Endodermal cell (in vitro differentiated cells): ENCODE measurements around the gene TAF11L14. TPM values are rescaled to one million over a fixed set of nuclear protein-coding genes. Genes with fewer than 3 reads are reported as not detected.

Source experiments
- DNase-seq: peaks from one replicate; pipeline ENCODE4 v3.0.0-alpha.2; 2017
- H3K27ac ChIP-seq: 2 replicates; pipeline ENCODE4 v1.5.1; 2013; ENCODE audit warnings: mild to moderate bottlenecking, low read depth, low read length, moderate library complexity
- H3K27me3 ChIP-seq: 2 replicates; pipeline ENCODE4 v1.6.1; 2013; ENCODE audit warnings: mild to moderate bottlenecking, low read length, moderate library complexity; ENCODE audit not compliant: insufficient read depth, control insufficient read depth, poor library complexity, severe bottlenecking
- H3K36me3 ChIP-seq: 2 replicates; pipeline ENCODE4 v1.7.0; 2013; ENCODE audit warnings: mild to moderate bottlenecking, low read length, moderate library complexity; ENCODE audit not compliant: control insufficient read depth, insufficient read depth
- H3K4me1 ChIP-seq: one replicate; pipeline ENCODE4 v1.7.0; 2013; ENCODE audit warnings: low read length; ENCODE audit not compliant: control insufficient read depth, insufficient read depth
- H3K4me3 ChIP-seq: 2 replicates; pipeline ENCODE4 v1.5.1; 2013; ENCODE audit warnings: mild to moderate bottlenecking, low read length, moderate library complexity
- H3K9ac ChIP-seq: 2 replicates; pipeline ENCODE4 v1.6.1; 2013; ENCODE audit warnings: mild to moderate bottlenecking, low read length, moderate library complexity; ENCODE audit not compliant: poor library complexity, severe bottlenecking; ENCODE audit errors: extremely low read depth
- H3K9me3 ChIP-seq: 2 replicates; pipeline ENCODE4 v1.6.1; 2013; ENCODE audit warnings: mild to moderate bottlenecking, low read length, moderate library complexity; ENCODE audit not compliant: control insufficient read depth
- H3K27ac Mint-ChIP-seq: 2 replicates; pipeline ENCODE4 v1.8.0; 2020; ENCODE audit warnings: mixed read lengths
- H3K27me3 Mint-ChIP-seq: 2 replicates; pipeline ENCODE4 v1.8.0; 2021; ENCODE audit warnings: mild to moderate bottlenecking, mixed read lengths; ENCODE audit not compliant: insufficient read depth
- H3K36me3 Mint-ChIP-seq: 2 replicates; pipeline ENCODE4 v1.8.0; 2020; ENCODE audit warnings: low read depth, mixed read lengths
- H3K4me1 Mint-ChIP-seq: 2 replicates; pipeline ENCODE4 v1.8.0; 2020; ENCODE audit warnings: mixed read lengths
- H3K4me3 Mint-ChIP-seq: 2 replicates; pipeline ENCODE4 v1.8.0; 2020; ENCODE audit warnings: mild to moderate bottlenecking, moderate library complexity, mixed read lengths
- H3K9me3 Mint-ChIP-seq: 2 replicates; pipeline ENCODE4 v1.8.0; 2020; ENCODE audit warnings: mild to moderate bottlenecking, mixed read lengths
- CTCF ChIP-seq: fragments of 200-600 bp; sonication (generic); conservative IDR thresholded peaks from 2 replicates; pipeline ENCODE4 v1.5.0; 2021; ENCODE audit warnings: antibody characterized with exemption, mild to moderate bottlenecking
- WGBS, 2 experiments: methylation state at CpG; one replicate each; pipeline versions ENCODE4 v1.1.5 to v1.1.7; 2013; ENCODE audit warnings: missing lambda C conversion rate in 2 of 2, mixed read lengths in 1 of 2; ENCODE audit not compliant: insufficient coverage in 1 of 2, insufficient read length in 1 of 2; 5-methylcytosine and 5-hydroxymethylcytosine counted together
- total RNA-seq, 2 donors: library from RNA; stranded (reverse); fragmentation: NEBNext Ultra II Directional in 1 of 2; extraction: Animal tissue kit (Norgen Biotek cat#: 25700) in 1 of 2; gene quantifications; 2 replicates in 1 of 2; 3 replicates in 1 of 2; pipeline ENCODE4 v1.2.1, GENCODE V29; 2021

The TAF11L14 gene
- total RNA-seq, 2 donors from 2014 or later = not detected

- TF ChIP-seq CTCF = no peak
- Mint-ChIP-seq H3K4me1 (peaks cover 4% of the 10 kb centered on the region), H3K27ac (no peak overlapping the region), H3K27me3 (peaks cover 3% of the 10 kb centered on the region), H3K4me3 (no peak overlapping the region), H3K36me3 (no peaks in the 10 kb centered on the region), H3K9me3 (no peaks in the 10 kb centered on the region)
- Histone ChIP-seq H3K4me3 (no peak overlapping the region), H3K27ac (no peak overlapping the region), H3K9me3 (no peaks in the 10 kb centered on the region), H3K4me1 (no peaks in the 10 kb centered on the region), H3K36me3 (no peaks in the 10 kb centered on the region), H3K27me3 (no peaks in the 10 kb centered on the region), H3K9ac (no peak overlapping the region)
- 96 to 100% methylated on average over 3 to 4 of the region's 4 CpGs for whole genome bisulfite sequencing, 2 experiments
- no peak for DNase-seq
These were observed 44.6 kb downstream of the TAF11L14 start for GRCh38 chr5:17678751-17679324.

DNA sequence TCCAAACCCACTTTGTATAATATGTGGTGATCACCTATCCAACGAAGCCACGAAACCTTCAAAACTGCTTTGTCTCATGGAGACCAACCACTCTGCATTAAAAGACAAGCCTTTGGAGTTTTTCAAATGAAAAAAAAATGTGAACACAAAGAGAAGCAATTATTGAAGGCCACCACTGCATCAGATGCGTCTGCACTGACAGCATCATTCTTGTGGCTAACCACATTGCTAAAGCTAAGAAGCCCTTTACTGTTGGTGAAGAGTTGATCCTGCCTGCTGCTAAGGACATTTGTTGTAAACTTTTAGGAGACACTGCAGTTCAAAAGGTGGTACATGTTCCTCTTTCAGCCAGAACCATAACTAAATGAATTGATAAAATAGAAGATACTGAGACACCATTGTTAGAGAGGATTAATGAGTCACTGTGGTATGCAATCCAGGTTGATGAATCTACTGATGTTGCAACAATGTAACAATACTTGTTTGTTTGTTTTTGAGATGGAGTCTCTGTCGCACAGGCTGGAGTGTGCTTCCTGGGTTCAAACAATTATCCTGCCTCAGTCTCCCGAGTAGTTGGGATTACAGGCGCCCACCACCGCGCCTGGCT, 45.4 kb downstream of the TAF11L14 start:
- Mint-ChIP-seq H3K4me1 (peaks cover 4% of the 10 kb centered on the region), H3K27me3 (peaks cover 3% of the 10 kb centered on the region), H3K36me3 (no peaks in the 10 kb centered on the region), H3K9me3 (no peaks in the 10 kb centered on the region), H3K27ac (no peak overlapping the region), H3K4me3 (no peak overlapping the region)
- no peak for TF ChIP-seq CTCF
- DNase-seq = no peak
- WGBS, 2 experiments = 95 to 96% methylated on average over 8 of the region's 8 CpGs
- Histone ChIP-seq H3K27ac (no peak overlapping the region), H3K36me3 (no peaks in the 10 kb centered on the region), H3K9me3 (no peaks in the 10 kb centered on the region), H3K4me3 (no peak overlapping the region), H3K27me3 (no peaks in the 10 kb centered on the region), H3K4me1 (no peaks in the 10 kb centered on the region), H3K9ac (no peak overlapping the region)

- Histone ChIP-seq H3K4me1 (no peaks in the 10 kb centered on the region), H3K9me3 (no peaks in the 10 kb centered on the region), H3K27me3 (no peaks in the 10 kb centered on the region), H3K4me3 (no peak overlapping the region), H3K27ac (no peak overlapping the region), H3K9ac (no peak overlapping the region), H3K36me3 (no peaks in the 10 kb centered on the region)
- H3K27me3 Mint-ChIP-seq = peaks cover 3% of the 10 kb centered on the region
- DNase-seq = no peak
- no peak for TF ChIP-seq CTCF
- no peak overlapping the region for H3K4me3 Mint-ChIP-seq
- H3K4me1 Mint-ChIP-seq = peaks cover 4% of the 10 kb centered on the region
- H3K9me3 Mint-ChIP-seq = no peaks in the 10 kb centered on the region
- no peaks in the 10 kb centered on the region for H3K36me3 Mint-ChIP-seq
- WGBS, 2 experiments = 90 to 100% methylated on average over 1 to 2 of the region's 2 CpGs
- H3K27ac Mint-ChIP-seq = no peak overlapping the region
These were observed 46.5 kb downstream of the TAF11L14 start for GRCh38 chr5:17680737-17681136.

Other genes starting within 250 kb of the TAF11L14 start
- gene TAF11L2, start 136.2 kb upstream of the TAF11L14 start, total RNA-seq = not detected
- gene TAF11L3, start 116.1 kb upstream of the TAF11L14 start, total RNA-seq = not detected
- not detected for gene TAF11L4, start 112.7 kb upstream of the TAF11L14 start, total RNA-seq
- not detected for gene TAF11L5, start 109.2 kb upstream of the TAF11L14 start, total RNA-seq
- gene TAF11L6, start 105.8 kb upstream of the TAF11L14 start, total RNA-seq = not detected
- gene TAF11L7, start 48.7 kb upstream of the TAF11L14 start, total RNA-seq = not detected
- gene TAF11L8, start 43.5 kb upstream of the TAF11L14 start, total RNA-seq = not detected
- not detected for gene TAF11L9, start 40.1 kb upstream of the TAF11L14 start, total RNA-seq
- gene TAF11L10, start 36.6 kb upstream of the TAF11L14 start, total RNA-seq = not detected
- gene TAF11L11, start 30.3 kb upstream of the TAF11L14 start, total RNA-seq = not detected
- gene TAF11L12, start 24.1 kb upstream of the TAF11L14 start, total RNA-seq = not detected
- gene TAF11L13, start 2.4 kb upstream of the TAF11L14 start, total RNA-seq = not detected